ENCODE results near the gene HDAC4. TPM values are rescaled to one million over a fixed set of nuclear protein-coding genes. Genes with fewer than 3 reads are reported as not detected.

HDAC4 gene
- total RNA-seq, 1 experiment from 2014 or later: 16.0 TPM

DNA sequence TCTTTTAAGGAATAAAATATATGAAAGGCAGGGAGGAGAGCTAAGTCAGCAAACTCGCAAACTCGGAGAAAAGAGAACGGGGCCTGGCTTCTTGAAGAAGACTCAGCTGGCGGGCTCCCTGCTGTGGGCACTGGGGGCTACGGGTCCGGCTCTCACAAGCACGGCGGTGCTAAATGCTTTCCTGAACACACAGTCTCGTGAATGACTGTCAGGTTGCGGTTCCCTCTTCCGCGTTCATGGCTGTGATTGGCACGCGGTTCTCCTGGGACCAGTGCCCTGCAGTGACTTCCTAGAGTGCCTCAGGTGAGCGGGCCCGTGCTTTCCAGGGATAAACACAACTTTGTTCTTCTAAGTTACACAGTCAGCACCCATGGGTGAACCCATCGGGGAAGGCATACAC is 208.4 kb downstream of the HDAC4 start:
- DNase-seq (ENCODE audit: low spot score): no peak

DNA sequence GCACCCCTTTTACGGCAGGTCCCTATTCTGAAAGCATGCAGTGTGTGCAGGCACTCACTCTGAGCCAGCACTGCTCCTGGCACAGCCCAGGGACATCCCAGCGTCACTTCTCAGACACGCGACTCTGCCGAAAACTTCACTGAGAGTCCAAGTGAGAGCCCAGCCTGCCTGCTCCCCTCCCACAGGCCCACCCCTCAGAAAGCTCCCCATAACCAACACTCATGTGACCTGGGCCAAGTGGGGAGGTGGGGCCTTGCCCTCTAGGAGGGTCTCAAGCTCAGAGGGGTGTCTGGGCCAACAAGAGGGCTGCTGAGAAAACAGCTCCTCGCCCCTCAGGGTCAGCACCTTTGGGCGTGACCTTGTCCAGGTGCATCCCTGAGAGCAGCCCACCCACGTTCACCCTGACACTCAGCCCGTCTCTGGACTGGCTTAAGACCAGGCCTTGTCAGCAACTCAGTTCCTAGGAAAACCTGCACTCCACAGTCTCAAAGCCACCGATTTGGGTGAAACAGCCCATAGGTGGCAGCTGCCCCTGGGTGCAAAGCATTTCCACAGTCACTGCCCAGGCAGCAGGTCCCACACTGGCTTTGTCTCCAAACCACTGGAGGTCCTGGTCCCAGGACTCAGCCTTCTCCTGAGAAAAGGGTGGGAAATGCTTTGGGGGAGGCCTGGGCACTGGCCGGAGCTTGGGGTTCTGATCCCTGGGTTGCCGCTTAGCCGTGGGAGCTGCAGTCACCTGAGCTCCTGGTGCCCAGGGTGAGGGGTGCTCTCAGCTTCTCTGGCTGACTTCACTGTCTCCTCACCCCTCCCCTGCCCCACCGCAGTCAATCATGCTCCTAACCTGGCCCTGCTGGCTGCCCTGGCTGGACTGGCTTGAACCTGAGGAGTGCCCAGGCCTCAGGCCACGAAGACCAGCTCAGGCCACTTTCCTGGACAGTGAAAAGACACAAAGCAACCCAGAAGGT is 209.6 kb downstream of the HDAC4 start:
- no peak for DNase-seq (ENCODE audit: low spot score)

DNA sequence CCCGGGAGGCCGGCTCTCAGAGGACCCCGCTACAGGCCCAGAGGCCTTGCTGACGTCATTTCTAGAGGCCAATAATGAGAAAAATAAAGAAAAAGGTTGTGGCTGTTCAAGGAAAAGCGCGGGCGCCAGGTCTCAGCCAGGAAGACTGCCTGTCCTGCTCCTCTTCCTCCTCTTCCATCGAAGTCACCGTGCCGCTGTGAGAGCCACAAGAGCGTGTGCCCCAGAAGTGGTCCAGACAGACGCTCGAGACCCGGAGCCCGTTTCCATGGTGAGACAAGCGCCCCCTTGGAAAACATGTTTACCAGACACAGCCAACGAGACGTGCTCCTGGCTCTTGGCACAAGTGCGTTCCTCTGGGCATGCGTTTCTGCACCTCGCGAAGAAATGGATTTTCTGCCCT is 210.5 kb downstream of the HDAC4 start:
- no peak for DNase-seq (ENCODE audit: low spot score)

DNA sequence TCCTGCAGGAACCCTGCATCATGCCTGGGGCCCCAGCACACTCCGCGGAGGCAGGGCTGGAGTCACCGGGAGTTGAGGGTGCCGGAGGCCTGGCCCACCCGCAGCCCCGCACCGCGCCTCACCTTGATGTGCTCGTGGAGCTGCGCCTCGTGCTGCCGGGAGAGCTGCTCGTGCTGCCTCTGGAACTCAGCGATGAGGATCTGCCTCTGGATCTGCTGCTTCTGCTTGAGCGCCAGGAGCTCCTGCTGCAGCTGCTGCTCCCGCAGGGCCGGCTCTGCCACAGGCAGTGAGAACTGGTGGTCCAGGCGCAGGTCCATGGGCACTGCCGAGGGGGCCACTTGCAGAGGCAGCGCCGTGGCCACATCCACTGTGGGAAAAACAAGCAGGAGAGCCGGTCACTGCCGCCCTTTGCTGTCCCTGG is 211.1 kb downstream of the HDAC4 start:
- no peak for DNase-seq (ENCODE audit: low spot score)

DNA sequence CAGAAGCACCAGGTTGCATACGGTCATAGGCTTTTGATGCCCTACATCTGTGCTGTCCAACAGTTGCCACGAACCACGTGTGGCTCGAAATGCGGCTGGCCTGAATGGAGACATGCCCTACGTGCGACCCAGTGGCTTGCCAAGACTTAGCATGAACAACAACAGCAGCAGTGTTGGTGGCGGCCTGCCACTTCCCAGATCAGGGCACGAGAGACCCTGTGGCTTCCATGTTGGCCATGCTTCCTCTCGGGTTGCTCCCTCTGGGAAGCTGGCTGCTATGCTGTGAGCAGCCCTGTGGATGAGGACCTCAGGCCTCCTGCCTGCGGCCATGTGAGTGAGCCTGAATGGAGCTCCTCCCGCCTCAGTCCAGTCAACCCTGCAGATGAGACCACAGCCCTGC is 212.3 kb downstream of the HDAC4 start:
- no peak for DNase-seq (ENCODE audit: low spot score)

DNA sequence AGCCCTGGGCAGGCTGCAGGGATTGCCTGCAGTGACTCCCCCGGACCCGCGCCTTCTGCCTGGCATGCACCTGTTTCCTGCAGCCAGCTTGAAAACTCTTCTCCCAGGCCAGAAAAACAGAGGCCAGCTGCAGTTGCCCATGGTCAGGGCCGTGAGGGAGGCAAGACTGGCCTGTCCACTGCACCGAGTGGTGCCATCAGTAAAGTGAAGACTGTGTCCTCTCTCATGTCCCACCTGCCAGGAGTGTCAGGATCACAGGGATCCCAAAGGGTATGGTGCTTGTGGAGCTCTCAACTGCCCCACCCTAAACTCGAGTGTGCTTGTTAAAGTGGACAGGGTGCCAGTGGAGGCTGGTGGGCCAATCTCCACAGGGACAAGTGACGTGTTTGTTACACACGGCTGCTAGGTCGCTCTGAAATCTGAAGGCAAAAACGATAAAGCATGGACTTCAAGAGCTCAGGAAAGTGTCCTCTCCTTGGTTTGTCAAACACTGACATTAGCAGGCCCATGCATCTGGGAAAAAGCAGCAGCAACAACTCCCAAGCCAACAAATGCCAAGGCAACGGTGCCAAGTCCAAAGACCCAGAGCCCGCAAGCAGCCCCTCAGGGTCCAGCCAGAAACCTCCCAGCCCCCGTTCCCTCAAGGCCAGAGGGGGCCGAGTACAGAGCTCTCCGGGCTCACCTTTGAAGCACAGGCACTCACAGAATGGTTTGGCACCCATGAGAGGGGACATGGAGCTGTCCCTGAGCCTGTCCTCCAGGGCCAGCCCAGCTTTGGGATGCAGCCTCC is 213.2 kb downstream of the HDAC4 start:
- DNase-seq (ENCODE audit: low spot score): no peak

DNA sequence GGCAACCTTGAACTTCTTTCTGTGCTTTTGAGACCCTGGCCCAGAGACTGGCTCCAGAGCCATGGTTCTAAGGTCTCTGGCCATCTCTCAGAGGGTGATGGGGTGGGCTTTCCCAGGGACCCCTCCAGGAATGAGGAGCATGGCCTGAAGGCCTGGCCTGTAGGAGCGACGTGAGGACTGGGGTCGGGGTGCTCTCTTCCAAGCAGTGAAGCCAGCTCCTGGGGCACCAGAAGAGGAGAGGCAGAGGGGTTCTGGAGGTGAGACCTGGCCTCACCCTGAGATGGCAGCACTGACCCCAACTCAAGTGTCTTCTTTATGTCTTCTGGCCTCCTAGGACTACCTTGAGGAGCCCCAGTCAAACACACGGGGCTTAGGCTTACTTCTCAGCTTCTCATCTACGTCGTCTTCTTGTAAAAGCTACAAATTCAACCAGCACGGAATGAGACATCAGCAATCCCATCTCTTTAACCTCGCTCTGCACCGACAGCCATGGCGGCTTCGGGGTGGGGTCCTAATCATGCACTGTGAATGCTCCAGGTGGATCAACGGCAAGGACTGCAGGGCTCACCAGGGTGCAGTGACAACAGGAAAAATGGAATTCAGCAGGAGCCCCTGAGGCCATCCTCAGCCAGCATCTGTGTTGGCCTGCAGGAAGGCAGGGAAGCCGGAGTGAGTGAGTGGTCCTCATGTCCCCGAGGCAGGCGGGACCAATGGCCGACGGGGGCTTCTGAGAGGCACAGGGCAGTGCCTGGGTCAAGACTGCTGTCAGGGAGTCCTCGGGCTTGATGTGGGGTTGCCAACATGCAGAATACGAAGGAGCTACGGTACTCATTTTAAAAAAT is 214.1 kb downstream of the HDAC4 start:
- no peak for DNase-seq (ENCODE audit: low spot score)

DNA sequence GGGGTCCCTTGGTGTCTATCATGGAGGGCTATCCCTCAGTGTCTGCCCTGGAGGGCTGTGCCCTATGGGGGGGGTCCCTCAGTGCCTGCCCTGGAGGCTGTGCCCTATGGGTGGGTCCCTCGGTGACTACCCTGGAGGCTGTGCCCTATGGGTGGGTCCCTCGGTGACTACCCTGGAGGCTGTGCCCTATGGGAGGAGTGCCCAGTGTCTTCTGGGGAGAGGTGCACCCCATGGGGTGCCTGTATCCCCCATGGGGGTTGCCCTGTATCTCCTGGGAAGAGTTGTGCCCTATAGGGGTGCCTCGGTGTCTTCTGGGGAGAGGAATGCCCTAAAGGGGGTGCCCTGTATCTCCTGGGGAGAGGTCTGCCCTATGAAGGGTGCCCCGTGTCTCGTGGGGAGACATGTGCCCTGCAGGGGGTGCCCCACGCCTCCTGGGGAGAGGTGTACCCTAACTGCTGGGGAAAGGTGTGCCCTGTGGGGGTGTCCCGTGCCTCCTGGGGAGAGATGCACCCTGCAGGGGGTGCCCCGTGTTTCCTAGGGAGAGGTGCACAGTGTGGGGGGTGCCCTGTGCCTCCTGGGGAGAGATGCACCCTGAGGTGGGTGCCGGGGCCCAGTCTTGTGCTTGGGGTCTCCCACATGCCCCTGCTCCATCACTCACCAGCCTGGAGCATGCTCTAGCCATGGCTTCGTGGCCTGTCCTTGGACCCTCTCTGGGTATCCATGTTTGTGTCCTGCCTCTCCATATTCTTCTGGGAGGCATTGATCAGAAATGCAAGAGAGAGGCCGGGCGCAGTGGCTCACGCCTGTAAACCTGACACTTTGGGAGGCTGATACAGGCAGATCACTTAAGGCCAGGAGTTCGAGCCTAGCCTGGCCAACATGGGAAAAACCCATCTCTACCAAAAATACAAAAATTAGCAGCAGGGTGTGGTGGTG is 215.6 kb downstream of the HDAC4 start:
- no peak for DNase-seq (ENCODE audit: low spot score)

DNA sequence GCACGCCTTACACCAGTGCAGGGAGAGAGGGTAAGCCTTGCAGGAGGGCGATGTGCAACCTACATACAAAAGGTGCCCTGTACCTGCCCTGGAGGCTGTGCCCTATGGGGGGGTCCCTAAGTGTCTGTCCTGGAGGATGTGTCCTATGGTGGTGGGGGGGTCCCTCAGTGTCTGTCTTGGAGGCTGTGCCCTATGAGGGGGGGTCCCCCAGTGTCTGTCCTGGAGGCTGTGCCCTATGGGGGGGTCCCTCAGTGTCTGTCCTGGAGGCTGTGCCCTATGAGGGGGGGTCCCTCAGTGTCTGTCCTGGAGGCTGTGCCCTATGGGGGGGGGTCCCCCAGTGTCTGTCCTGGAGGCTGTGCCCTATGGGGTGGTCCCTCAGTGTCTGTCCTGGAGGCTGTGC is 216.6 kb downstream of the HDAC4 start:
- DNase-seq (ENCODE audit: low spot score): no peak

DNA sequence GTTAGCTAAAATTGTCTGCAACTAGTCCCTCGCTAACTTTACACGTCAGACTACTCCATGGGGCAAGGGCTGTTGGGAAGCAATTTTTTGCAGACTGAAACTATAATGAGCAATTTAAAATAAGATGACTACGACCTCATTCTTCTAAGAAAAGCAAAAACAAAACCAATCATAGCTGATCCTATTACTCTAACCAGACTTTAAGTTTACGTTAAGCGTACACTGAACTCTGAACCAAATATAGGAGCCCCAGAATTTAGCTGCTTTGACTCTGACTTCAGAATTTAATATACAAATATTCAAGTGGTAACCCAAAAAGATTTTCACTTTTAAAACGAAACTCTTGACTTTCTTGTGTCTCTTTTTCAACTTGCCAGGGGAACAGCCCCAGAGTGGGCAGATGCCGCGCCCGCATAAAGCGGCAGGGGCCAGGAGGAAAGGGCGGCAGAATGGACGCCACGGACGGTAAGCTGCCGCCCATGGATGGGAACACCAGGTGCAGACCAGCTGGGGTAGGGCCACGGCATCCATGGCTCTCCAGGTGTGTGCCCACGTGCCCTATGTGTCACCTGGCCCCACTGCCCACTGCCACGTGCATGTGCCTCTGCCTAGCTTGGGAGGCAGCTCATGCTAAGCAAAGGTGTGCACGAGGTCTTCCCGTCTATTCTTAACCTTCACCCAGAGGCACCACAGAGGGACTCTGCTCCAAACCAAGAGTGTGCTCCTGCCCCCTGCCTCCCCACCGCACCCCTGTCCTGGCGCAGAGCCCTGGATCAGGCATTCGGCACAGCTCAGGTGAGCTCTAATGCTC is 217.6 kb downstream of the HDAC4 start:
- no peak for DNase-seq (ENCODE audit: low spot score)

DNA sequence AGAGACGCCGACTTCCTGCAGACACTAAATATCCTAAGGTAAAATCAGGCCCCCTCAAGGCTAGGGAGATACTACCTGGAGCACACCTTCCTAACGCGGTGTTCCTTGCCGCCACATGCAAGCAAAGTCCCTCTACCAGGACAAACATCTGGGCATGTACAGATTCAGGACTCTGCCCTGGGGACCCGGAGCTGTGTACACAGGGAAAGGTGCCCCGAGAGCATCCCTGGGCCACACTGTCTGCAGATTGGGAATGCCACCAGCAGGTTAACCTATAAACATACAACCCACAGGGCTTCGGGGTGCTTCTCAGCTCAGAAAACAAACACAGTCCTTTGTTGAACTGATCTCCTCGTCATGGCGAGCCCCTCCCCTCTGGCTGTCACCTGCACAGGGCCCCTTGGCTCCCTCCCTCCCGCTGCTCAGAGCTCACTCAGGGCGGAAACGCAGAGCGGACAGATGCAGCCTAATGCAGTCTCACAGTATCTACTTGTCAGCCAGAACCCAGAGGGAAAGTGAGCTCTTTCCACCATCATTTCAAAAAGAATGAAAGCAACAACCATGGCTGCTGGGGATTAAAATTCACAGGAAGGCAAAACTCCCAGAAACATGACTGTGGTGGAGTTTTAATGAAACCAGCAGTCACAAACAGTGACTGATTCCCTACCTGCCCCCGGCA is 218.8 kb downstream of the HDAC4 start:
- DNase-seq (ENCODE audit: low spot score): no peak

DNA sequence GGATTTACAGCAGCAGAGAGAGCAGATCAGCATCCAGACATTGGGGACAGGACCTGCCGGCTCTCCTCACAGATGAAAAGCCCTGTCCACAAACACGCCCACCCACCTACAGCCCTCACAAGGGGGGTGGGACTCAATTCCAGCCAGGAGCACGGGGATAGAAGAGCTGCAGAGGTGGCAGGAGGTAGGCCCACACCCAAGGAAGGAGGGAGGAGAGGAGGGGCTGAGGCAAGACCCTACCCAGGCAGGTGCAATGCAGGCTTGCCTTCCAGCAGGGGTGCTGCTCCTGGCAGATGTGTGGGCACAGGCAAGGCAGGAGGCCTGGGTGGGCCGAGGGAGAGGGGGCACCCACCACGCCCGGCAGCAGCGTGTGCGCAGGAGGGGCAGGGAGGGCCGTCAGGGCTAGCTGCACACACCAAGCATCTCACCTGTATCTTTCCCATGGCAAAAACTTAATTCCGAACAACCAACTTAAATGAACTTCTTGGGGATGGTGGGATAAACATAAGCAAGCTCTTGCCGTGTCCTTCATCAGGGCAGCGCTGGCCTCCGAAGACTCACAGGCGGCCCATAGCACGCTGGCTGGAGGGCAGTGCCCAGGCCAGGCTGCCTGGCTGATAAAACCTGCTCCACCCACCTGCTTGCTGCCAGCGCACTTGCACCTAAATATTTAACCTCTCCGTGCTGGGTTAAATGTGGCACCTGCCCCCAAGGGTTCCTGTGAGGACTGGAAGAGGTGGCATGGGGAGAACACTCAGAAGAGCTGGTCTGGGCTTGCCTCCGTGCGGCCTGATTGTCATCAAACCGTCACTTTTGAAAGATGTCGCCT is 219.5 kb downstream of the HDAC4 start:
- DNase-seq (ENCODE audit: low spot score): no peak

DNA sequence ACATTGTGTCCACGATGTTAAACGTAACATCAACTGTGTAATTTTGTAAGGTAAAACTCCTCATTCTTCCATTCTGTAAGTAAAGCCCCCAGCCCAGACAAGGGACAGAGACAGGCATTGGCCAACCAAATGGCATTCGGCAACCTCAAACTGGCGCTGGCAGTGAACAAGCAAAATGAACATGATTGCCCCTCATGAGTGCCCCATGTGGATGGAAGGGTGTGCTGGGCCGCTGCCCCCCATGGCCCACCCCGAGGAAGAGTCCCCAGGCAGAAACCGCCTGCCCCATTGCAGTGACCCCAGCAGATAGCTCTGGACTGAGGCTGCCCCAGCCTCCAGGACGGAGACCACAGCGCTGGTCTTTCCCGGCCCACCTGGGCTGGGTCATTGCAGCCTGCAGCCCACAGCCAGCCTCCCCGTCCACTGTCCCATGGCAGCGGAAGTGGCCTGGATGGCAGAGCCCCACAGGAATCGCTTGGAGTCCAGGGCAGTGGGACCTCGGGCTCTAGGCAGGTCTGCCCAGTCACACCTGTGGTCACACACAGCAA is 220.2 kb downstream of the HDAC4 start:
- no peak for DNase-seq (ENCODE audit: low spot score)

DNA sequence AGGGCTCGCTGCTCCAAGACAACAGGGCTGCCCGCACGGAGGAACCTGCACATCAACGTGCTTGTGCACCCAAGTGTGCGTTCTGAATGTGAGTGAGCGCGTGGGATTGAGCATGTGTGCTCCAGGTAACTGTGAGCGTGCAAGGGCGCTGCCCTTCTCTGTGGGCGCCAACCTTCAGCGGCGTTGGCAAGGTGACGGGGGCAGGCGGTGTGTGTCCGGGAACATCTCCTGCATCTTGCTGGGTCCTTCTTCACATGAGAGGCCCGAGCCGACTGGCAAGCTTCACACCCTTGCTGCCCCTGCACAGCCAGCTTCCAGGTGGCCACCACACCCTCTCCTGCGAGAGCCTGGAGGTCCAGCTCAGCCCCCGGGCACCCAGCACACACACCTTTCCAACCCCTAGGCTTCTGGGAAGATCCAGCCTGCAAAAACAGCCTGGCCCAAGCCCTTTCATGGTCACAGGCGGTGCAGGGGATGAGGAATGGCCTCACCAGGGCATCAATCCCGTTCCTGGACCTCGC is 220.9 kb downstream of the HDAC4 start:
- DNase-seq (ENCODE audit: low spot score): no peak

DNA sequence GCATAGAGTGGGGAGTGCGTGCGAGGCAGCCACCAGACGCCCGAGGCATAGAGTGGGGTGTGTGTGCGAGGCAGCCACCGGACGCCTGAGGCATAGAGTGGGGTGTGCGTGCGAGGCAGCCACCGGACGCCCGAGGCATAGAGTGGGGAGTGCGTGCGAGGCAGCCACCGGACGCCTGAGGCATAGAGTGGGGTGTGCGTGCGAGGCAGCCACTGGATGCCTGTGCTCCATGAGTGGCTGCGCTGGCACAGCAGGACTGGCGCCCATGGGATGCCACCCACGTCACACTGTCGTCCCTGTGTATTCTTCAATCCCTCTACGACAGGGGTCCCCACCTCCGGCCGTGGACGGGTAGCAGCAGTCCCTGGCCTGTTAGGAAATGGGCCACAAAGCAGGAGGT is 221.9 kb downstream of the HDAC4 start:
- DNase-seq (ENCODE audit: low spot score): no peak

DNA sequence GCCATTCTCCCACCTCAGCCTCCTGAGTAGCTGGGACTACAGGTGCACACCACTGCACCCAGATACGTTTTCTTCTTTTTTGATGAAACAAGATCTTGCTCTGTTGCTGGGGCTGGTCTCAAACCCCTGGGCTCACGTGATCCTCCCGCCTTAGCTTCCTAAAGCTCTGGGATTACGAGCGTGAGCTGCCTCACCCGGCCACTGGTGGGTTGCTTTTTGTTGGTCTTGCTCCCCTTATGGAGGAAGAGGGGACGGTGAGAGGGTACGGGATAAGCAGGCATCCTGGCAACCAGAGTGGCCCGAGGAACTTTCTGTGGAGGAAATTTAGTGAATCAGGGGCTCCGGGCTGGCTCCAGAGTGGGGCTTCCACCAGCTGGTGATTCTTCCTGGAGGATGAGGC is 222.3 kb downstream of the HDAC4 start:
- no peak for DNase-seq (ENCODE audit: low spot score)

DNA sequence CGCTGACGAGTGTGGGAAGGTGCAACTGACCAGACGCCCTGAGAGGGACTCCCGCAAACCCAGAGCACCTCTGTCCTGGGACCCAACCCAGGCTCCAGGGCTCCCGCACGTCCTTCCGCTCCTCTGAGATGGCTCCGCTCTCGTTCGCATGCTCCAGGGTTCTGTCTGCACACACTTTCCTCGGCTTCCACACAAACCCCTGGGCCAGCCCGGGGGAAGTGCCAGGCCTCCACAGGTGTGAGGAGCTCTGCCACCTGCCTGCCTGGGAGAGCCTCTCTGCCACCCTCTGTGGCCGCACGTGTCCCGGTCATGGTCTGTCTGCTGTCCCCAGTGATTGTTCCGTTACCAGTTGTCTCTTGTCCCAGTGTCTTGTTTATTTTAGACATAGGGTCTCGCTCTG is 222.9 kb downstream of the HDAC4 start:
- DNase-seq (ENCODE audit: low spot score): no peak

DNA sequence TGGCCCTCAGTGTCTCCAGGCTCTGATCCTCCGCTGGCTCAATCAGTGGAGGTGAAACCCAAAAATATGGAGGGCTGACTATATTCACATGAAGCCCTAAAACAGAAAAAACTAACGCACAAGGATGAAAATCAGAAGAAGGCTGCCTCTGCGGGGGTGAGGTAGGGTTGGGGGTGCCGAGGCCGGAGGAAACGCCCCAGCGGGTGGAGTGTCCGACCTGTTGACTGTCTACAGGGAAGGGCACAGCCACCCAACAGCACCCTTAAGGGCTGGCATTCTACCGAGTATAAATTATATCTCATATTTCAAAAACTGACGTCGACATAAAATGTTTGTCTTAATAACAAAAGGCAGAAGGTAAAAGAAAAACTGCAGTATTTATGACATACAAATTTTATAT is 223.5 kb downstream of the HDAC4 start:
- no peak for DNase-seq (ENCODE audit: low spot score)

All from HT-29 (cell line).